OCI-LY7 (cell line): ENCODE data around the gene DET1. TPM values are rescaled to one million over a fixed set of nuclear protein-coding genes. Genes with fewer than 3 reads are reported as not detected.
A peak's percentile ranks its signal among the peaks of the same experiment; 100 is the strongest.

Source experiments
- BruUV-seq: library from RNA; stranded (reverse); fragments of 400-500 nt; replicated peaks from 2 replicates; lab custom pipeline; 2021; lab: Mats Ljungman, UMichigan
- CTCF ChIA-PET: fragments of 300-600 bp; sonication (Branson Sonifier 250); formaldehyde crosslinking; loops from one replicate; lab custom pipeline; 2022; ENCODE audit warnings: antibody characterized with exemption; ENCODE audit not compliant: unreplicated experiment; lab: Charles Lee
- POLR2A ChIA-PET: fragments of 300-600 bp; sonication (Branson Sonifier 250); formaldehyde crosslinking; loops from one replicate; lab custom pipeline; 2022; ENCODE audit warnings: antibody characterized with exemption; lab: Charles Lee
- DNase-seq: peaks from one replicate; pipeline ENCODE4 v3.0.0-alpha.2; 2015; ENCODE audit warnings: low spot score
- H2AFZ ChIP-seq: fragments of 200-600 bp; sonication (generic), shearing (Covaris generic); 2 replicates; pipeline ENCODE4 v1.6.1; 2014; ENCODE audit warnings: mild to moderate bottlenecking, antibody characterized with exemption, low read length, moderate library complexity
- H3K27ac ChIP-seq: fragments of 200-600 bp; sonication (generic); 2 replicates; pipeline ENCODE4 v1.5.1; 2014; ENCODE audit warnings: mixed run types, low read depth, mild to moderate bottlenecking, moderate library complexity, low read length, inconsistent platforms; ENCODE audit not compliant: poor library complexity, severe bottlenecking
- H3K36me3 ChIP-seq: fragments of 200-600 bp; sonication (generic); 2 replicates; pipeline ENCODE4 v1.6.1; 2014; ENCODE audit warnings: mild to moderate bottlenecking, antibody characterized with exemption, low read length, moderate library complexity, mixed read lengths; ENCODE audit not compliant: insufficient read depth
- H3K4me1 ChIP-seq: fragments of 200-600 bp; sonication (generic); 2 replicates; pipeline ENCODE4 v1.5.1; 2014; ENCODE audit warnings: mild to moderate bottlenecking, low read length; ENCODE audit not compliant: insufficient read depth, poor library complexity, severe bottlenecking
- H3K4me2 ChIP-seq: fragments of 200-600 bp; sonication (generic); 2 replicates; pipeline ENCODE4 v1.6.1; 2014; ENCODE audit warnings: mild to moderate bottlenecking, low read length
- H3K4me3 ChIP-seq: fragments of 200-600 bp; sonication (generic); 2 replicates; pipeline ENCODE4 v1.5.1; 2014; ENCODE audit warnings: mild to moderate bottlenecking, low read depth, low read length; ENCODE audit not compliant: poor library complexity, severe bottlenecking
- H3K79me2 ChIP-seq: fragments of 200-600 bp; sonication (generic); 2 replicates; pipeline ENCODE4 v1.6.1; 2016; ENCODE audit warnings: low read depth, mild to moderate bottlenecking, low read length, moderate library complexity, mixed read lengths; ENCODE audit not compliant: insufficient read depth
- H3K9me2 ChIP-seq: fragments of 200-600 bp; sonication (generic); 2 replicates; pipeline ENCODE4 v1.6.1; 2016; ENCODE audit warnings: mild to moderate bottlenecking, low read length, mixed read lengths; ENCODE audit not compliant: insufficient read depth
- H3K9me3 ChIP-seq: fragments of 200-600 bp; sonication (generic); 2 replicates; pipeline ENCODE4 v1.6.1; 2014; ENCODE audit warnings: mild to moderate bottlenecking, mixed run types, low read length, mixed read lengths
- H4K20me1 ChIP-seq: fragments of 200-600 bp; sonication (generic); 2 replicates; pipeline ENCODE4 v1.6.1; 2014; ENCODE audit warnings: mild to moderate bottlenecking, antibody characterized with exemption, low read length, moderate library complexity, mixed read lengths; ENCODE audit not compliant: insufficient read depth
- CTCF ChIP-seq: fragments of 200-600 bp; sonication (generic); conservative IDR thresholded peaks from 2 replicates; pipeline ENCODE4 v1.5.1; 2014; ENCODE audit warnings: mild to moderate bottlenecking, antibody characterized with exemption, low read length, moderate library complexity, mixed read lengths
- EZH2phosphoT487 ChIP-seq: fragments of 200-600 bp; sonication (generic); IDR thresholded peaks from 2 replicates; pipeline ENCODE4 v1.6.1; 2018; ENCODE audit warnings: low read depth, borderline replicate concordance, mild to moderate bottlenecking, mixed run types, antibody characterized with exemption, low read length, moderate library complexity, mixed read lengths
- intact Hi-C: fragments of 100-400 bp; cut with micrococcal nuclease; formaldehyde crosslinking; loops from one replicate; pipeline ENCODE4 v1.10.0; 2022; ENCODE audit not compliant: unreplicated experiment
- total RNA-seq, 2 experiments: library from RNA; depleted of rRNA in 1 of 2; stranded (reverse); fragments of >200 nt in 1 of 2; shearing (Covaris generic) in 1 of 2; gene quantifications; 2 replicates each; pipeline ENCODE4 v1.2.3, GENCODE V29; 2014 to 2022

Gene DET1
- total RNA-seq, 2 experiments from 2014 or later, result 9.7 to 9.8 TPM

GRCh38 chr15:88467935-88468528, 78.4 kb downstream of the DET1 start:
- peak; percentile 40 for DNase-seq
- peak; percentile 80 for TF ChIP-seq CTCF
- no peak for TF ChIP-seq EZH2phosphoT487
- Histone ChIP-seq H2AFZ (peak overlapping the region; percentile 67; the same call in 1 of the 2 replicates), H3K36me3 (peaks cover 64% of the 10 kb centered on the region), H3K79me2 (peaks cover 41% of the 10 kb centered on the region), H3K9me3 (no peaks in the 10 kb centered on the region), H4K20me1 (peaks cover 8% of the 10 kb centered on the region; the same call in 1 of the 2 replicates), H3K4me3 (peak overlapping the region; percentile 93), H3K9me2 (no peaks in the 10 kb centered on the region), H3K4me1 (peaks cover 31% of the 10 kb centered on the region), H3K27ac (peak overlapping the region; percentile 64), H3K4me2 (peak overlapping the region; percentile 84)
- intact Hi-C loops, result loop anchor here (2.0 to 5.0 kb wide), 4 partner anchors 67 to 194 kb away; partner anchors contain the start of genes AEN and DET1
- CTCF ChIA-PET, result interaction anchor here (0.6 to 1.4 kb wide), 2 partner anchors 13 to 111 kb away, joined by 3 to 5 read pairs; no protein-coding TSS in a partner anchor
- BruUV-seq, result TSS peak; percentile 71
- POLR2A ChIA-PET, result interaction anchor here (0.6 to 1.6 kb wide), 6 partner anchors 50 to 1531 kb away, joined by 3 to 7 read pairs (median 4); no protein-coding TSS in a partner anchor

GRCh38 chr15:88467073-88467934, 79.2 kb downstream of the DET1 start, which contains the start of the genes MRPL46 and MRPS11:
Gene MRPL46 (minus strand): TSS chr15:88467388. CDS start chr15:88467377, 11 bp downstream.
Gene MRPS11 (plus strand): TSS chr15:88467708. CDS start chr15:88467718, 10 bp downstream.
- H4K20me1 ChIP-seq, result peaks cover 8% of the 10 kb centered on the region; the same call in 1 of the 2 replicates
- DNase-seq, result peak; percentile 94
- ChIA-PET POLR2A (interaction anchor here (0.6 to 1.6 kb wide), 8 partner anchors 36 to 1532 kb away, joined by 3 to 7 read pairs (median 3); no protein-coding TSS in a partner anchor), CTCF (interaction anchor here (0.6 to 1.4 kb wide), 2 partner anchors 12 to 112 kb away, joined by 3 to 5 read pairs; no protein-coding TSS in a partner anchor)
- H3K36me3 ChIP-seq, result peaks cover 62% of the 10 kb centered on the region
- TF ChIP-seq CTCF (no peak), EZH2phosphoT487 (no peak)
- no peaks in the 10 kb centered on the region for H3K9me3 ChIP-seq
- no peaks in the 10 kb centered on the region for H3K9me2 ChIP-seq
- H3K27ac ChIP-seq, result peak within 1 kb of the TSS; percentile 64
- BruUV-seq, result no TSS peak
- H3K4me3 ChIP-seq, result peak within 1 kb of the TSS; percentile 93
- H3K4me1 ChIP-seq, result peaks cover 31% of the 10 kb centered on the region
- H2AFZ ChIP-seq, result peak within 1 kb of the TSS; percentile 67
- H3K4me2 ChIP-seq, result peak within 1 kb of the TSS; percentile 84
- intact Hi-C loops, result loop anchor here (2.0 to 5.0 kb wide), 4 partner anchors 67 to 195 kb away; partner anchors contain the start of genes AEN and DET1
- H3K79me2 ChIP-seq, result peaks cover 41% of the 10 kb centered on the region
